GM23338 (cell line): Measurements from ENCODE around the gene UHRF1.

Source experiments
- CTCF ChIP-seq, 2 experiments: fragments of 200-600 bp in 1 of 2; sonication (generic) in 1 of 2; conservative IDR thresholded peaks; 2 replicates each; pipeline versions ENCODE4 v1.5.1 to v1.6.1; 2016 to 2017; ENCODE audit warnings: antibody characterized with exemption in 2 of 2, low read depth in 2 of 2, mild to moderate bottlenecking in 2 of 2, moderate library complexity in 1 of 2
- POLR2AphosphoS5 ChIP-seq: IDR thresholded peaks from 2 replicates; pipeline ENCODE4 v1.6.1; 2016; ENCODE audit warnings: antibody characterized with exemption, low read depth

- no peak for TF ChIP-seq CTCF (conservative IDR thresholded peaks at IDR 0.05; ENCODE audit: low read depth in 2 of 2)
- TF ChIP-seq POLR2AphosphoS5 = no peak
Measured at GRCh38 chr19:4984106-4984380, 74.7 kb downstream of the UHRF1 start.
